GM18873 (cell line): ENCODE results near the gene CCDC57.
"Not testable (repeated sequence)": the region's sequence is repeated elsewhere in the genome, so short reads cannot be mapped to it uniquely, and the experiment has no call there.

Experiments
- ATAC-seq: cut with Tn5 transposase; IDR thresholded peaks from one replicate; pipeline ENCODE4 v1.9.1; 2021; ENCODE audit warnings: mild to moderate bottlenecking, moderate library complexity, moderate number of reproducible peaks; ENCODE audit not compliant: unreplicated experiment, low FRiP score

Gene CCDC57

DNA sequence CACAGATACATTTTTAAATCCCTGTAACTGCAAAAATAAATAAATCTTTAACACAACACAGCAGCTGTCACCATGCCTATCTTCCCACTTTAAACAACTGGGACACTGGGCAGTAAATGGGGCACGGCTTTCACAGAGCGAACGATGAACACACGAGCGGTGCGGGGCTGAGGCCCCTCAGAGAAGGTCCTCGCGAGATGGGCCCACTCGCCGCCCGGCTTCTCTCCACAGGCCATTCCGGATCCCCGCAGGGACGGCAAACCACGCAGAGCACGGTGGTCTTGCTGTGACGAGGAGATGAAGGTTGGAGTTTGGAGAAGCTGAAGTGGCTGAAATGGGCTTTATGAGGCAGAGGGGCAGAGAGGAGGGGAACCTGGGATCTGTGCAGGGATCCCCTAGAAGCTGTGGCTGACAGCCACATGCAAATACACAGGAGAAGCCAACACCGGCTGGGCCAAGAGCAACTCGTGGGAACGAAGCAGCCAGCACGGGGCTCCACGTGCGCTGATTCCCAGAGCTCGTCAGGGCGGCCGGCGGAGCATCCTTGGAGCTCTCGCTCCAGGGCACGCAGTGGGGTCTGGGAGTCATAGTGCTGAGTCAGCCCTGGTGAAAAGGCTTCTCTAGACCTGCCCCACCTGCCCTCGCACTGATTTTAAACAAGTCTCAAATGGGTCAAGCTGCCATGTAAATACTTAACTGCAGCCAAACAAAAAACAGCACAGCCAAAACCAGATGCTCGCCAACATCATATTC, 31.7 kb downstream of the CCDC57 start:
- ATAC-seq = no peak

DNA sequence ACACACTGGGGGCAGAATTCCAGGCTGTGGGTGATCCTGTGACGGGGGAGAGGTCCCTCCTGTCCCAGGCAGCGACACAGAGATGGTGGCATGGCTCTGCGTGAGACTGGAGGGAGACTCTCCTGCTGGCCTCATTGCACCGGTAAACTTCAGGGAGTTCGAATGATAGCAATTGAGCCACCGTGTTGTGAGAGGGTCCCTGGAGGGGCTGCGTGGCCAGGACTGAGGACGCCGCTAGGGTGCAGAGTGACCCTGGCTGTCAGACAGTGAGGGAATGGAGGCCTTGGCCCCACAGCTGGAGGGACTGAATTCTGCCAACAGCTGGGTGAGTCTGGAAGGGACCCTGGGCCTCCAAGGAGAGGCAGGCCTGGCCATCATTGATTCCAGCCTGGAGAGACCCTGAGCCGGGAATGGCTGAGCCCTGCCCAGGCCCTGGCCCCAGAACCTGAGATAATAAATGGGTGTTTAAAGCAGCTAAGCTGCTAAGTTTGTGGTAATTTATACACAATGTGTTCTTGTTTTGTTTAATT, 32.6 kb downstream of the CCDC57 start:
- no peak for ATAC-seq

- no peak for ATAC-seq
Observed at GRCh38 chr17:82179412-82179811, 33.2 kb downstream of the CCDC57 start.

DNA sequence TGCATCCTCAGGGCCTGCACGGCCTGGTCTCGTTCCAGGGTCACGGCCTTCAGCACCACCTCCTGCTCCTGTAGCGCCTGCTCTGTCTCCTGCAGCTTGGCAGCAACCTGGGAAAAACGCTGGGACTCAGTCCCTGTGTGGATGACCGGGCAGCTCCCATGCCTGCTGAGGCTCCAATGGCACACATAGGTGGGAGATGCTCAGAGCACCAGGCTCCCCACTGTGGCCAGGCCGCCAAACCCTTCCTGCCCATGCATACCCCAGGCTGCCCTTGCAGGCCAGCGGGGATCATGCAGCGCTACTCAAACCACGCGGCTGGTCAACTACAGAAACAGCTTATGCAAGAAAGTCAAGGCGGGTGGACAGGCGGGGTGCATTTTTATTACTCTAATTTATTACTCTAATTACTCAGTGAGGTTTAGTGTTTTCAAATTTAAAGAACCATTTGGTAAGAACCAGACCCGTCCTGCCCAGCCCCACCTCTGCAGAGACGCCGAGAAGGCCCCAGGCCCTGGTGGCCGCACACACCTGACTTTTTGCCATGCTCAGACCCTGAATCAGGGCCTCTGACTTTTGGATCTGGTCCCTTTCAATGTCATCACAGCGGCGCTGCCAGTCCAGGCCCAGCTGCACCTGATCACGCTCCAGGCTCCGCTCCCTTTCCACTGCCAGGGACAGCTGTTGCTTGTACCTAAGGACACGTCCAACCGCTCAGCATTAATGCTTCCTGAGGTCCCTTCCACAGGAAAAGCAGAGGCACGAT, 34.0 kb downstream of the CCDC57 start:
- no peak for ATAC-seq

DNA sequence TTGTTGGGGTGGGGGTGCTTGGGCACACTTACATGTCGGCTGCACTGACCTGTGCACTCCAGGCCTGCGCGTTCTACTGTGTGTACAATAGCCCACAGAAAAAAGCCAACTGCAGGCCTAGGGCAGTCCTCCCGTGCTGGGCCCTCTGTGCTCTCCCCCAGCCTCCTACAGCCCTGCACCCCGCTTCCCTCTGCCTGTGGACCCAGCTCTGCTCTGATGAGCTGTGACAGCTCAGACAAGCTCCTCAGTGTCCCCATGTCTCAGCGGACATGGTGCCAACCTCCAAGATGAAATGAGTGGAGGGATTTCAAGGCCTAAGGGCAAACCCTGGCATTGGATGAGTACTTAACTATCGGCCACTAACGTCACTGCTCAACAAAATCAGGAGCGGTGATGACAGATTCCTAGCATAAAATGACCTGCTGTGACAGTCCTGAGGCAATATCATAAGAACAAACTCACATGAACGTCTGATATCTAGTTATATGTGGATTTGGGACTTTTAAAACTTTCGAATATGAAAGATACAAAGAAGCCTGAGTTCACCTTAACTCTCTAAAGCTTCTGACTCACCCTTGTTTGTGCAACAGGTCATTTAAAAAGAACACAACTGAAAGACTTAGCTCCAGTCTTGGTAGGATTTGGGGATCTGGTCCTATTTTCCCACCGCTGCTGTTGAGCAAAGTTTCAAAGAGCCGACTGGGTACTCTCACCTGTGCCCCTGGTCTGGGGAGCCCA, 34.7 kb downstream of the CCDC57 start:
- no peak for ATAC-seq

DNA sequence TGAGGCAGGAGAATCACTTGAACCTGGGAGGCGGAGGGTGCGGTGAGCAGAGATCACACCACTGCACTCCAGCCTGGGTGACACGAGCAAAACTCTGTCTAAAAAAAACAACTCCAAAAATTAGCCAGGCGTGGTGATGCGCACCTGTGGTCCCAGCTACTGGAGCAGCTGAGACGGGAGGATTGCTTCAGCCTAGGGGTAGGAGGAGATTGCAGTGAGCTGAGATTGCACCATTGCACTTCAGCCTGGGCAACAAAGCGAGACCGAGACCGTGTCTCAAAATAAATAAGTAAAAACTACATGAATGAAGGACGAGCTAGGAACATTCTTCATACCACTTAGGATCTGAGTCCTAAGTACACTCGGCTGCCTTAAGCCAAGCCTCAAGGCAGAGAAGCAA, 35.4 kb downstream of the CCDC57 start:
- ATAC-seq = no peak

GRCh38 chr17:82175951-82176350, 36.7 kb downstream of the CCDC57 start:
- no peak for ATAC-seq

DNA sequence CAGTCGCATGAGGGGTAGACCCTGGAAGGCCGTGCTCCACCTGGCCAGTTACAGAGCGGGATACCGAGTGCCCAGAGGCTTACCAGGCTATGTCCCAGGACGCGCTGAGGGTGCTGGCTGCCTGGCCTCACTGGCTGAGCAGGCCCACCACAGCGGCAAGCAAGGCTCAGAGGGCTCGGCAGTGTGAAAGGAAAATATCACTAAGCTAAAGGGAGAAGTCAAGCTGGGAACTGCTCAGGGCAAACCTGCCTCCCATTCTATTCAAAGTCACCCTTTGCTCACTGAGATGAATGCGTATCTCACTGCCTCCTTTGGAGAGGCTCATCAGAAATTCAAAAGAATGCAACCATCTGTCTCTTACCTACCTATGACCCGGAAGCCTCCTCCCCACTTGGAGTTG, 37.4 kb downstream of the CCDC57 start:
- ATAC-seq = no peak

GRCh38 chr17:82174042-82174857, 38.4 kb downstream of the CCDC57 start:
- not testable (repeated sequence) for ATAC-seq

- no peak for ATAC-seq
Observed at GRCh38 chr17:82173351-82174041, 39.1 kb downstream of the CCDC57 start.

GRCh38 chr17:82172486-82173160, 40.0 kb downstream of the CCDC57 start:
- no peak for ATAC-seq

- ATAC-seq = no peak
Observed at GRCh38 chr17:82171750-82172375, 40.8 kb downstream of the CCDC57 start.

- no peak for ATAC-seq
Observed at GRCh38 chr17:82170412-82170961, 42.2 kb downstream of the CCDC57 start.

- no peak for ATAC-seq
Observed at GRCh38 chr17:82168568-82168967, 44.1 kb downstream of the CCDC57 start.

GRCh38 chr17:82167028-82167427, 45.6 kb downstream of the CCDC57 start:
- no peak for ATAC-seq

DNA sequence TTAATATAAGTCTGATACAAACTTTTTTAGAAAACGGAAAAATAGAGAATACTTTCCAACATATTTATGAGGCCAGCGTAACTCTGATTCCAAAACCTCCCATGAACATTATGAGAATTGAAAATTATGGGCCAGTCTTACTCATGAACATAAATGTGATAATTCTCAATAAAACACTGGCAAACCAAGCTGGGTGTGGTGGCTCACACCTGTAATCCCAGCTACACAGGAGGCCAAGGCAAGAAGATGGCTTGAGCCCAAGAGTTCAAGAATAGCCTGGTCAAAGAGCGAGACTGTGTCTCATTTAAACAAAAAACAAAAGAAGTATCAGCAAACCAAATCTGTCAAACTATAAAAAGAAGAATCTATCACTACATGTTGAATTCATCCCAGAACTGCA, 47.8 kb downstream of the CCDC57 start:
- no peak for ATAC-seq

GRCh38 chr17:82161216-82161615, 51.4 kb downstream of the CCDC57 start:
- no peak for ATAC-seq

DNA sequence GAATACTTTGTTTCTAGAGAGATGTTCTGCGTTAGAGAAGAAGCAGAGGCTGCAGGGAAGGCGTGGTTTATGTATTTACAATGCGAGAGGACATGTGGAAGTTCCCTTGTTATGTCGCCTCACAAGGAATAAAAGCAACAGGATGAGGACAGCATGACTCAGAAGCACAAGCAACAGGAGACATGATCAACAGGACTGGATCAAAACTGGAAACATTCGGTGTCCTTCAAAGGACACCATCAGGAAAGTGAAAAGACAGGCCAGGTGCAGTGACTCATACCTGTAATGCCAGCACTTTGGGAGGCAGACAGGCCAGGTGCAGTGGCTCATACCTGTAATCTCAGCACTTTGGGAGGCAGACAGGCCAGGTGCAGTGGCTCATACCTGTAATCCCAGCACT, 52.6 kb downstream of the CCDC57 start:
- ATAC-seq = no peak
